HG02798 (cell line): ENCODE results near the gene KCNJ5.
A peak's percentile ranks its signal among the peaks of the same experiment; 100 is the strongest.

Experiments used
- ATAC-seq: cut with Tn5 transposase; IDR thresholded peaks from one replicate; pipeline ENCODE4 v1.9.1; 2021; ENCODE audit warnings: mild to moderate bottlenecking; ENCODE audit not compliant: unreplicated experiment, poor library complexity

KCNJ5 gene

GRCh38 chr11:128893578-128894285 lies 2.6 kb downstream of the KCNJ5 start:
- peak; percentile 66 for ATAC-seq

GRCh38 chr11:128894286-128894681 lies 3.1 kb downstream of the KCNJ5 start:
- ATAC-seq: peak; percentile 8

DNA sequence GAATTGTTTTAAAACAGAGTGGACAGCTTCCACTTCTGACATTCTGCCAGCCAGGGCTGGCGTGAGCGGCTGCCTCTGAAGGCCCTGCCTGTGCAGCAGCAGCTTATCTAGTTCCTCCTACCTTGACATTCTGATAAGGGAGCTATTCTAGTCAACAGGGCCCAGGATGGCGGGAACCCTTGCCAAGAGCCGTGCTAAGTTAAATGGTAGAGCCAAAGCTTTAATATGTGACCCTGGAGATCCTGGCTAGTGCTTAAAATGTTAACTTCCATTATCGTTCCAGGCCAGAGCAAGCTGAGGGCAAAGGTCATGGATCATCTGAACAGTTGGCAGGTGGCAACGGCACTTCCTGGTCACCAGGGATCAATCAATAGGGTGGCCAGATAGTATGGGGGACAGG lies 3.5 kb downstream of the KCNJ5 start:
- no peak for ATAC-seq

DNA sequence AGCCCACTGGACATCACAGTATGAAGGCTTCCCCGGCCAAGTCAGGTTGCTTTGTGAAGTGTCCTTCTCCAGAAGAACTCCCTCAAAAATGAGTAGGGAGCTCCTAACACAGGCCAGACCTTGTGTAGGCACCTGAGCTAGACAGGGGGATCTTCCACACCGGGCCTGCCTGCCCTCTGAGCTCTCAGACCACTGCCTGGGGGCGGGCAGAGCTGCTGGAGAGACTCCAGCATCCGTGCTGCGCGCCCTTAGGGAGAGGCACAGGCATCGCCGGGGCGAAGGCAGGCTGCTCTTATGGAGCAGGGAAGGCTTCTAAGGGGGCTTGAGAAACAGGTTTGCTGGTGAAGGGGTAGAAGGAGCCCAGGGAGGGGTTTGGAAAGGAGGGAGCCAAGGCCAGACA lies 4.4 kb downstream of the KCNJ5 start:
- no peak for ATAC-seq

DNA sequence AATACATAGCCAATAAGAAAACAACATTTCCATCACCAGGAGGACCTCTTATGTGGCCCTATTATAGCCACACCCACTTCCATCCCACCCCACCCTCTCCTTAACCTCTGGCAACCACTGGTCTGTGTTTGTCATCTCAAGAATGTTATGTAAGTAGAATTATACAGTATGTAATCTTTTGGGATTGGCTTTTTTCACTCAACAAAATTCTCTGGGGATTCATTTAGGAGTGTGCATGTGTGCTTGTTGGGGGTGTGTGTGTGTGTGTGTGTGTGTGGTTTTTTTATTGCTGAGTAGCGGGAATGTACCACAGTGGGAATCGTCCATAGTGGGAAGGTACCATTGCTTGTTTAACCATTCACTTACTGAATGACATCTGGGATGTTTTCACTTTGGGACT lies 5.2 kb downstream of the KCNJ5 start:
- ATAC-seq: no peak

DNA sequence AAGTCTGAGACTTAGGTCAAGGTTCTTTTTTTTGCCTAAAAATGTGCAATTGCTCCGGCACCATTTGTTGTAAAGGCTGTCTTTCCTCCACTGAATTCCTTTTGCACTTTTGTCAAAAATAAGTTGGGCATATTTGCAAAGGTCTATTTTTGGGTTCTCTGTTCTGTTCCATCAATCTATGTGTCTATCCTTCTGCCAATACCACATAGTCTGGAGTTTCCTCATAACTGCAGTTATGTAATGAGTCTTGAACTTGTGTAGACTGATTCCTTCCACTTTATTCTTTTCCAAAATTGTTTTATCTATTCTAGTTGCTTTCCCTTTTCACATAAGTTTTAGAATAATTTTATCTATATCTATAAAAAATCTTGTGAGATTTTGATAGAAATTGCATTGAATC lies 6.7 kb downstream of the KCNJ5 start:
- no peak for ATAC-seq

GRCh38 chr11:128898580-128899344 lies 7.6 kb downstream of the KCNJ5 start:
- ATAC-seq: no peak

- ATAC-seq: no peak
Measured at GRCh38 chr11:128900468-128900867, 9.3 kb downstream of the KCNJ5 start.

- ATAC-seq: no peak
Measured at GRCh38 chr11:128901653-128902514, 10.7 kb downstream of the KCNJ5 start.

- no peak for ATAC-seq
Measured at GRCh38 chr11:128902515-128903066, 11.4 kb downstream of the KCNJ5 start.

DNA sequence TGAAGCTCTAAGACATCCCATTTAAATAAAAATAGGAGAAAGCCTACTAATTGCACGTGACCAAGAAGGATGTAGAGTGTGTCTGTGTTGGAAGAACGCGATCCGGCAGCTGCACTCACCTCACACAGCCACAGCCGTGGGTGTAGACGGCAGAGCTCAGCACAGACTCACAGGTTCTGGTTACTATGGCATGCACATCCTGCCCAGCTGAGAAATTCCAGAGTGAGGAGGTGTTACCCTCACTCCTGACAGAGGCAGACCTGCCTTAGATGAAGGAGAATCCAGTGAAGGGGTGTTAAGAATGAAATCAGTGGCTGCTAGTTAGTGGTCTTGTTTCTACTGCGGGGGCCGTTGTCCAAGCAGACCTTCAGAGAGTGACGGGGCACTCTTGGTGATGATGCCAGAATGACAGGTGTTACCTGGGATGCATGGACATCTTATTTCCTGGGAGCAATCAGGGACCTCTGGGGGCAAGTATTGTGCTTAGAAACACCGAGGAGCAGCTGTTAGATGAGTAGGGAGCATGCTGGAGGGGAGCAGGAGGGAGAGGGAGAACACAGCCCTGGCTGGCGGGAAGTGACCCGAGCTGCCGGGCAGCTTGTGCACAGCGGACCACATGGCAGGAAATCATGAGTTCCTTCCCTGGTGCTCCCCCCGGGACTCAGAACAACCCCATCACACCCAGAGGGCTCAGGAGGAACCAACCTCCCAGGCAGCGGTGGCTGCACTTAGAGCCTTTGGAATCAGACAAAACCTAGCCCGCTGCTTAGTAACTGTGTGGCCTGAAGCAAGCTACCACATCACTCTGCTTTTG lies 12.3 kb downstream of the KCNJ5 start:
- no peak for ATAC-seq

DNA sequence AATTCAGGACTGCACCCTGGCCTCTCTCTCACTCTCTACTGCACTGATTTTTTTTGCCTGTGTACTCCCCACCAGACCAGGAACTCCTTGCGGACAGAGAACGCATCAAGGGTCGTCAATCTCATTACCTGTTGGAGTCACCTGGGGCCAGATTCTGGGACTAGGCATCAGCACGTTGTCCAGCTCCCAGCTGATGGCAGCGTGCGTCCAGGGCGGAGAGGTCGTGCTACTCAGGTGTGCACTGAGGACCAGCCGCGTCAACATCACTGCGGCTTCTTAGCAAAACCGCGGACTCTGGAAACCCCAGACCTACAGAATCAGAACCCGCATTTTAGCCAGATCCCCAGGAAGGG lies 13.1 kb downstream of the KCNJ5 start:
- ATAC-seq: no peak

DNA sequence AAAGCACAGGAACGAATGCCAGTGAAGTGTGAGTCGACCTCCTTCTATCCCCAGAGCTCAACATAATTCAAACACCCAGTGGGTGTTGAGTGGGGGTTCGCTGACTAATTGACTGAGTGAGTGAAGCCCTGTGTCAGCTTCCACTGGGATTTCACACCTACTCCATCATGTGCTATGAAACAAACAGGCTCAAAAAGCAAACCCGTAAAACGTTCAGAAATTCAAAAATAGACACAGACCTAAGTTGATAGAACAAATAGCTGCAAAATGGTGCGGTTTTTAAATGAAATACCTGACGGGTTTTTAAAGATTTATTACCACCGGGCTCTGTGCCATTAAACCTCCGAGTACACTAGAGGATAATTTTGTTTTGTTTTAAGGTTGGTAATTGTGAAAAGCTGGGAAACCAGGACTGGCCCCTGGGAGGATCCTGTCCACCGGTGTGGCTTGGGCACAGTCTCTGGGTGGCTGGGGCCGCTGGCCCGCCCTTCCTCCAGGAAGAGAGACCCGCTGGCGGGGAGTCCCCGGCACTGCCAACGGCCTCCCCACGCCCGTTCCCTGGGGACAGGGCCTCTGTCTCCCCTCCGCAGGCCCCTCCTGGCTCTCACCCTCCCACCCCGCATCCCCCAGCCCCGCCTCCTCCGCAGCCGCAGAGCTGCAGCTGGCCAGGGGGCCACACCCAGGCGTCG lies 13.6 kb downstream of the KCNJ5 start:
- peak; percentile 49 for ATAC-seq

DNA sequence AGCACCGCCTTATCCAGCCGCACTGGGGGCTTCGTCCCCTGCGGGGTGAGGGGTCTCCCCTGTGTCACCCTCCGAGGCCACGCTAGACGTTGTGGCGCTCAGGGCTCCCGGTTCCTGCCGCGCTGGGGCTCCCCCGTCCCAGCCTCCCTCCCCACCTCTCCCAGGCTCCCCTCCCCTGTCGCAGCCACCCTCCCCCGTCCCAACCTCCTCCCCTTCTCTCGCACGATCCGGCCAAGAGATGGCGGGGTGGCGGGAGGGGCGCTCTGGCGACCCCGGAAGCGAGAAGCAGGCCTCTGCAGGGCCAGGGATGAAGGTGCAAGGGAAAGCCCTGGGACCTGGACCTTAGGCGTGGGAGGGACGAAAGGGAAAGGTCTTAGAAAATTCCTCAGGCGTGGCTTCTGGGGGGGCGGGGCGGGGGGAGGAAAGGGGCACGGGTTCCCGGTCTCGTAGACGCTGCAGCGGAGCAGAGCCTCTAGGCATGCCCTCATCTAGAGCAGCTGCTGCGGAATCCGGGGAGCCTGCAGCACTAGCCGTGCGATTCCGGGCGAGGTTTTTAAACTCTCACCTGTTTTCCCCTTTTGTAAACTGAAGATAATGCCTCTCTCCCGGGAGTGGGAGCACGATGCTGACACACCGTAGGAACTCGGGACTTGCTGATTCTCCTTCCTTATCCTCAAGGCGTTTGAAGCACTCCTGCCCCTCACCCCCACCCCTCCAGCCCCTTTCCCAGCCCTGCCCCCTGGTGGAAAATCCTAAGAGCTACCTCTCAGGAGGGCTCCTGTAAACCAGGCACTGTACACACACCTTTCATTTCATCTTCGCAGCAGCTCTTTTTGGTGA lies 14.4 kb downstream of the KCNJ5 start:
- ATAC-seq: peak; percentile 37

GRCh38 chr11:128906185-128907050 lies 15.3 kb downstream of the KCNJ5 start:
- no peak for ATAC-seq

DNA sequence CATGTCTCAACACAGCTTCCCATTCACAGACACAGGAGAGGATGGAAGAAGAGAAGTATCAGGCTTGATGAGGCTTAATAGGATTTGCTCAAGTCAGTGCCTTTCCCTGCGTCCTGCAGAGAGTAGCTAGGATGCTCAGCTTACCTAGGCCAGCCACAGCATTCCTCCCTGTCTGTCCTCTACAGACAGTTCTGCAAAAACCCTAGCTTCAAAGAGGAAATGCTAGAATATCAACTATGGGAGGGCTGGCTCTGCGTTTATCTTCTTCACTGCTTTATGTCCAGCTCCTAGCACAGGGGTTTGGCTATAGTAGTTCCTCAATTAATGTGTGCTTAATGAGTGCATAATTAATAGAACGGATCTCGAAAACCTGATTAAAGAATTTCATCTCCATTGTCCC lies 16.4 kb downstream of the KCNJ5 start:
- no peak for ATAC-seq

- no peak for ATAC-seq
Measured at GRCh38 chr11:128908391-128909246, 17.5 kb downstream of the KCNJ5 start.
